CD4-positive, alpha-beta T cell treated with Interferon gamma for 1 hour (primary cell): ENCODE measurements around the gene TSPAN6.

Experiments
- DNase-seq: peaks from one replicate; pipeline ENCODE4 v3.0.0-alpha.2; 2020

Gene TSPAN6

DNA sequence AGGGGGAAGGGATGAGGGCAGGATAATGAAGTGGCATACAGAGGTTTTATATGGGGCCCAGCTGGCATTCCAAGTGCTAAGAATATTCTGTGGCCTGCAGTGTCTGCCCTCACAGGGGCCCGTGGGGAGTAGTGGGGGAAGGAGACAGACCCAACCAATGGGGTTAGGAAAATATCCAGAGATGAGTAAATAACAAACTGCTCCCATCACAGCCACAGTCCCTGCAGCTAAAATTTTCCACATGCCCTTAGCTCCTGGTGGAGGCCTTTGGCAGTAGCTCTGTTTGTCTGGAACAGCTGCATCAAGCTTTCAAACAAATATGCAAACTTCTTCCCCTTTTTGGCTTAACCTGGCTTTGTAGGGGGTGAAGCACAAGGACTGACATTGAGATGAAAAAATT is 10.5 kb upstream of the TSPAN6 start:
- DNase-seq, result no peak

DNA sequence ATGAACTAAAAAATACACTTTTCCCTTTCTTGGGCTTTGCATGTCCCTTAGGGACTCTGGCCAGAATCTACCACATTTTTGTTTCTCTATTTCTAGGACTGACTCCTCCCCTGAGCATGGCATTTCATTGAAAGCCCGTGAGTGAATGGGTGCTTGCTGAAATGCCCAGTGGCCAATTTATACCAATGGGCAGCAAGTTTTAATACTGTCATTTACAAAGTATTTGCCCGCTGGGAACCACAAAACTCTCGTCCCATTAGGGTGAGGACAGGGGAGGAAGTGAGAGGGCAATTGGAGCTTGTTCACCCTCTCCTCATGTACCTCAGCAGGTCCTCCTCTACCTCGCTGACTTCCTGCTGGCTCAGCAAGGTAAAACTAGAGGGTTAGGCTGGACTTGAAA is 8.5 kb upstream of the TSPAN6 start:
- DNase-seq, result no peak

DNA sequence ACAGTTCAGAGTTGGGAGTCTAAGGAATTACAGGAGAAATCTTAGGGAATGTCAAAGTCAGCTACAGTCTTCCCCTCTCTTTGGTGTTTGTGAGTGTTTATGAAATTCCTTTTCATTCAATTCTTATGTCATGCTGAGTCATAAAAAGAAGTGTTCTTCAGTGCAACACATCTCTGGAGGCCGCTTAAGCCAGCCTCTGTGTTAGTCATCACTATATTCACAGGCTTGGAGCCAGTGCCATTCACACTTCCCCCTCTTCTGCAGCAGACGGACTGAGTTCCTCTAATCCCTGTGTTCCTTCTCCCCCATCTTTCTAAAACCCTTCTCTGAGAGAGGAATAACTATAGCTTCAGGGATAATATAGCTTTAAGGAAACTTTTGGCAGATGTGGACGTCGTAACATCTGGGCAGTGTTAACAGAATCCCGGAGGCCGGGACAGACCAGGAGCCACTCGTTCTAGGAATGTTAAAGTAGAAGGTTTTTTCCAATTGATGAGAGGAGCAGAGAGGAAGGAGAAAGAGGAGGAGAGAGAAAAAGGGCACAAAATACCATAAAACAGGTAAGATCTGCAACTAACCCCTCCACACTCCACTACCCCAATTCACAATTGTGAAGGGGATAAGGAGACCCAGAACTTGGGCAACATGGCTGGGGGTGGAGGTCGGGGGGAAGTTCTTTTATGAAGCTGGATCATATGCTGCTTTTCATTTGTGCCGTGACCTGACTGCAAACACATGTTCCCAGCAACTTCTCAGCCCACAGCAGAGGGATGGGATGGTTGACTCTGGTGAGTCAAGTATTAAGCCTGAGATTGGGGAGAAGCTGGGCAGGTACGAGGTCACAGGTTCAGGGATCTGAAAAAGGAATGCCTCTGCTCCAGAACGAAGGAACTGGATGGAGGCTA is 7.6 kb upstream of the TSPAN6 start, which contains the start of gene SRPX2:
Gene SRPX2 (plus strand): TSS at position 244 of the 905 bp plus-strand sequence. CDS start 2,124 bp downstream, outside the sequence.
- no peak for DNase-seq

- DNase-seq, result no peak
Measured at GRCh38 chrX:100643212-100643611, 6.6 kb upstream of the TSPAN6 start.

GRCh38 chrX:100642290-100642689 is 5.7 kb upstream of the TSPAN6 start:
- DNase-seq, result no peak

GRCh38 chrX:100635989-100636320 is 651 bp downstream of the TSPAN6 start:
- DNase-seq, result no peak

DNA sequence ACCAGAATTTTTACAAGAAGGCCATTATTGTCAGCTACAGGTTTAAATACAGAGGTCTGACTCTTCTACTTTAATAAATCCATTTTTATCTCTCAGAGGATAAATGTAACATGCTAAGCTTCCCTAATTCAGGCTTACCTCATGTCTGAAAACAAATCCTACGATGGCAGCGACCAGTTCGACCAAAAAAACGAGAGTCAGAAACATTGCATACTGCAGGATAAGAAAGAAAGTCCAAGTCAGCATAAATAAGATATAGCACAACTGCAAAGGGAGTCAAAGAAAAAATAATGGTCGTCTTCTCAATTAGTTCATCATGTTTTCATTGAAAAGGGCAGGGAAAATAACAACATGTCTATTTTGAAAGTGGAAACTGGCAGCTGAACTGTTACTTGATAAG is 1.6 kb downstream of the TSPAN6 start:
- DNase-seq, result no peak

DNA sequence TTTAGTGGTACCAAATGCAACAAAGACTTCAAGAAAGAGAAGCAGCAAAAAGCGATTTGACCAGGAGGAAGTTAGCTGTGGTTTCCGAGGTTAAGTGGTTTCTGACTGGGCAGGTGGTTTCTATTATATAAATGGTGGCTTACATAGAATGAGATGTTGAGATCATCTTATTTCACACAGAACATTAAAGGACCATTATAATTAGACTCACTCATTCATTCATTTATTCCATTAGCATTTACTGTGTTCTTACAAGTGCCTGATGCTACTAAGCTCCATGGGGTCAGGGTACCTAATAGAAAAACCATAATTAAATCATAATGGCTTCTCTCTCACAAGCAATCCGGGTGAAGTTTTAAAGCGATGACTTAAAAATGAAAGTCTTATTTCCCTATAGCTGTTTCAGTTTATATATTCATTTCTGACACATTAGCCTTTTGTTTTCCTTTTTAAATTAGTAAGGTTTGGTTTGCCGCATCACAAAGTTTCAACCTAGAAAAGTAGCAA is 10.6 kb downstream of the TSPAN6 start:
- no peak for DNase-seq

- DNase-seq, result no peak
Measured at GRCh38 chrX:100623001-100623400, 13.6 kb downstream of the TSPAN6 start.

DNA sequence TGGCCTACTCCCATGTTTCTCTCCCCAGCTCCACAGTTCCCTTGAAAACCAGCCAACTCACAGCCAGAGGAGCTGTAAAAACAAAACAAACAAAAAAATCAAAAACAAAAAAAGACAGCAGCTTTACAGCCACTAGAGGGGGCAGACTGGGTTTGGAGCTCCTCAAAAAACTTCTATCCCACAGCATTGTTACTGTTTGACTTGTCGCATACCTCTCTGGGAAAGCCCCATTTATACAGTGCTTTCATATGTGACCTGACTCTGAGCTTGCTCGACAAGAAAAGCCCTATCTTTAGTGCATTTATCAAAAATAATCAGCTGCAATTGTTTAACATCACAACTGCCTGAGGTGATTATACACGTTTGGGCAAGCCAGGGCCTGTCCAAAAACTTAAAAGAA is 21.6 kb downstream of the TSPAN6 start:
- no peak for DNase-seq

GRCh38 chrX:100611951-100612350 is 24.7 kb downstream of the TSPAN6 start:
- no peak for DNase-seq

GRCh38 chrX:100609591-100609990 is 27.0 kb downstream of the TSPAN6 start:
- DNase-seq, result no peak

DNA sequence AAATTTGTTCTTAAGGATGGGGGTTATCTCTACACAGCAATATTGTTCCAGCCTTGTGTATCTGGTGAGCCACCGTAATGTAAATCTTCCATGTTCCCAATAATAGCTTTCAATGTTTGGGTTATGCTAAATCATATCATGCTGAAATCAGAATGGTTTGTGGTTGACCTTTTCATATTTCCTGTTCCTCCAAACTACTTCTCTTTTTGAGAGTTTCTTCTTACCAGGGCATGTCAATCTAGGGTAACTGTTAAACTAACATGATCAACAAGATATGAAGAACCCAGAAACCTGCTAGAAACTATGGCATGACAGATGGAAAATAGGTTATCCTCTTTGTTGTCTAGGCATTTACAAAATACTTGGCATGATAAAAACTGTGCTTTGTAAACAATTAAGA is 29.9 kb downstream of the TSPAN6 start:
- no peak for DNase-seq

- no peak for DNase-seq
Measured at GRCh38 chrX:100600758-100601157, 35.8 kb downstream of the TSPAN6 start.

DNA sequence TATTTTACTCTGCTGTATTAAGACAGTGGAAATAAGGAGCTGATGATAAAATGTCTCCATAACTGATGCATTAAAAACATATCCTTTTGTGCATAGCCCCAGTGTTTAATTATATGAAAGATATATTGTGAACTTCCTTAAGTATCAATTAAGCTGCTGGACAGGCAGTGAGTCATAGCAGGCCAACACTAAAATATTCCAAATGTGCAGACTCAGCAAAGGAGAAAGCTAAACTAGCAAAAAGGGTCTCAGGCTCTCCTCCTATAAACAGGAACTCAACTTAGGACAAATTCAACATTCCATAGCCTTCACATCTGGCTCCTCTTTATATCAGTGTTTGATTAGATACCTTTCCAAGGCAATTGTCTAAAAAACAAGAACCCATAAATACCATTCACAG is 36.3 kb downstream of the TSPAN6 start:
- DNase-seq, result no peak

- DNase-seq, result no peak
Measured at GRCh38 chrX:100599456-100599855, 37.1 kb downstream of the TSPAN6 start.

DNA sequence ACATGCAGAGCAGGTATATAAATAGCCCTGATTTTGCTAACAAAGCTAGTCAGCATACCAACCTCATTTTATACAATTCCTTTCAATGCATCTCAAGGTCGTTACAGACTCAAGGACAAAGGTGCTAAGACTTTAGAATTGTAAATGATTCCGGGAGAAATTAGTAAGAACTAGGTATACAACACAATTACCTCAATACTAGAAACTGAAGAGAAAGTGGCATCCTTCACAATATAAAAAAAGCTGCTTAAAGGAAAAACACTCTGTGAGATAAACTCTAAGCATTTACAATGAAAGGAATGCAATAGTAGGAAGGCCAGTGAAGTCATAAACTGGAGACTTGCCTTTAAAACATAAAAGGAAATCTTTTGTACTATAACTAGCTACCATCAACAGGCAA is 40.0 kb downstream of the TSPAN6 start:
- DNase-seq, result no peak

DNA sequence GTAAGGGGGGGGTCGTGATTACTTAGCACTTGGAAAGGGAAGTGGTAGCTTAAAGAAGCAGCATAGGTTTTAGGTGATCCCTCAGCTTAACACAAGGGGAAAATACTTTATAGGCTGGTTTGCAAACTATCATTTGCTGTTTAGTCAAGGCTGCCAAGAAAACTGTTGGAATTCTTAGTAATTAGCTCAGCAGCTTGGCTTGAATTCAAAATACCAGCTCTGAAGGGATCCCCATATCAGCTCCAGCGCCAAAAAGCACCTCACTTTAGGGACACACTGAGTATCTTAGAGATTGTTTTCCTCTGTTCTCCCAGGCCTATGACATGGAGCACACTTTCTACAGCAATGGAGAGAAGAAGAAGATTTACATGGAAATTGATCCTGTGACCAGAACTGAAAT is 43.0 kb downstream of the TSPAN6 start:
- DNase-seq, result no peak

DNA sequence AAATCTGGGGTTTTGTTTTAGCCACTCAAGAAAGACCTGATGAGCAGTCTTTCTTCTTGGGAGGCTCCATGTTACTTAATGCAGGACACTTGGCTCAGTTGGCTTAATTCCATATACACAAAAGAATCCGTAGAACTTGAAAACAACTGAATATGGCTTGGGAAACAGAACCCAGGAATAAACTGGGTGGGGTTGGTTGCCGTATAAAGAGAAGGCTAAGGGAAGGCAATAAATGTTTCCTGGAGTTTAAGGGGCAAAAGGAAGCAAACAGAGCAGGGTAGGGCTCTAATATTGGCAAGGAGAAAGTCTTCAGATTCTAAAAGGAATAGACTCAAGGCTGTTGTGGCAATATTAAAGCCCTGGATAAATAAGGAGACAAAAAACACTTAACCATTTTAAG is 43.5 kb downstream of the TSPAN6 start:
- DNase-seq, result no peak

DNA sequence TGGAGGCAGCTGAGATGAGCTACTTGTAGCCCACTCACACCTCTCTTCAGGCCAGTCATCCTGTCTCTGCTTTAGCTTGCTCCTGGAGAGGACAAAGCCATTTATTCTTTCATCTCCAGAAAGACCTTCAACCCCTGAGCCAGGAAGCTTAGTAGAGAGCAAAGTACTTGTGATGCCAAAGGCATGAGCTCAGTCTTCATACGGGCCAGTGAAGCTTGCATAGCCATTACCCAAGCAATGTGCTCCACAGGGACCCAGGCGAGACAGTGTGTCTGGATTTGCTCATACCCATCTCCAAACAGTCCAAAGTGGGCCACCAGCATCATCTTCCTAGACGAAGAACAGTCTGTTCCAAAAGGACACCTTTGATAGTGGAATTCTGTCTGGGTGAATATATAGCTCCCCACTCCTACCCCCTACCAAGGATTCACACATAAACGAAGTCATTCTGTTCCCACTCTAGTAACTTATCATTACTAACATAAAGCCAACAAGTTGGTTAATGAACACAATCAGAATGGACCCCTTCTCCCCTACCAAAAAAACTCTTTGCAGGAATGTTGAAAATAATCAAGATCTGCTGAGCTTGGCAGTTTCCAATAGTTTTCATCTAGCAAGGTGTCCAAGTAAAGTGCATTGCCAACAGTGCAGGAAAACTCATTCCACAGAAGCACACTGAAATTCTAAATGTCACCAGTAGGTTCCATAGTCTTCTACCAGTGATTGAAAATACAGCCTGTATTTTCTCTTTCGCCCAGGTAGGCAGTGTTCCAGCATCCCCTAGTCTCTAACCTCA is 45.2 kb downstream of the TSPAN6 start:
- DNase-seq, result no peak

GRCh38 chrX:100587861-100588260 is 48.7 kb downstream of the TSPAN6 start:
- no peak for DNase-seq

DNA sequence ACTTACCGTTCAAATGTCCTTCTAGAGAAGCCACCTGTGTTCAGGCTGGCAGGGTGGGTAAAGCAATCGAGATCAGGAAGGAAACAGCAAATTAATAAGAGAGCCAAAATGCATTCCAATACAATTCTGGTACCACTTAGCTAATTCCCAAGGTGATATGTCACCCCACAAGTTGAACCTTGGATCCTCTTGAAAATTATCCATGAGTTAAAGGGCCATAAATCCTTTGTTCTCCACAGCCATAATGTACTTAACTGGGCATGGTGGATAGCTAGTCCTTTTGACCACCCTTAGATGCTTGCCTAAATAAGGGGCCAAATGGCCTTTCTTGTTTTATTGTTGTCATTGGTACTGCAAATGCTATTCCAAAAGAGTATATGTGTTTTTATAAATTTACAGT is 49.9 kb downstream of the TSPAN6 start:
- DNase-seq, result no peak

DNA sequence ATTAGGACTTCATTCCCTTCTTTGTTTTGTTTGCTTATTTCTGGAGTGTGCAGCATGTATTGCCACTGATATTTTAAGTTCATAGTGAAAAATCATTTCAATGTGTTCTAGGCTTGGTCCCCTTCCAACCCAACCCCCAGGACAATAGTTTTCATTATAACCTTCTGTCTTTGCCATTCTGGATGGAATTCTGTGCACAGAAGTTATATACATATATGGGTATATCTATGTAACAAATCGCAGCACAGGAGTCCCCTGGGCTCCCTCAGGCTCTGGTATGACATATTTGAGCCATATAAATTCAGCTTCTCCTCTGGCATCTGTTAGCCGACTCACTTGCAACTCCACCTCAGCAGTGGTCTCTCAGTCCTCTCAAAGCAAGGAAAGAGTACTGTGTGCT is 52.0 kb downstream of the TSPAN6 start, which contains the start of gene TNMD:
Gene TNMD (plus strand): TSS at position 326 of the 400 bp plus-strand sequence. CDS start 83 bp downstream, outside the sequence.
- DNase-seq, result no peak
